ENCODE data around the gene TNFRSF8. TPM values are rescaled to one million over a fixed set of nuclear protein-coding genes. Genes with fewer than 3 reads are reported as not detected.

Gene TNFRSF8
- total RNA-seq, 2 experiments from 2014 or later: 31.1 to 33.2 TPM

DNA sequence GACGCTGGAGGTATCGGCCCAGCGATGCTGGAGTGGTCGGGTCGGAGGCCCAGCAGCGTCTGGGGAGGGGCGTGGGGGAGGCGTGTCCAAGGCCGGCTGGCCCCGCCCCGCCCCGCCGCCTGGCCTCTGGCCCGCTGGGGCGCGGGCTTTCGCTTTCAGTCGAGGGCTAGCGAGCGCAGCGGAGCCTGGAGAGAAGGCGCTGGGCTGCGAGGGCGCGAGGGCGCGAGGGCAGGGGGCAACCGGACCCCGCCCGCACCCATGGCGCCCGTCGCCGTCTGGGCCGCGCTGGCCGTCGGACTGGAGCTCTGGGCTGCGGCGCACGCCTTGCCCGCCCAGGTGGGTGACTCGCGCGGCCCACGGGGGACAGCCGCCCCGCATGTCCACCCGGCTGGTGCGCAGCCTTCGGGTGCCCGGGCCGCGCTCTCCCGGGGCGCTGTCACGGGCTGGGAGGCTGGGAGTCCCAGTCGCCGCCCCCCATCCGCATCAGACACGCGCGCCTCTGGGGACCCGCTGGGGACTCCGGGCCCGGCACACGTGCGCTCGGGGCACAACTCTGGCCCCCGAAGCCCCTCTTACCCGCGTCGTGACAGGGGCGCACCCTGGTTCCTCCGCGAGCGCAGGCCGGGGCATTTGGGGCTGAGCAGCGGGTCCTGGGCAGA is 103.9 kb downstream of the TNFRSF8 start, which contains the start of gene TNFRSF1B:
Gene TNFRSF1B (plus strand): TSS at position 158 of the 659 bp plus-strand sequence. CDS start 101 bp downstream, at position 259.
- peak; percentile 80 for DNase-seq
- intact Hi-C loops (cut with micrococcal nuclease): no loop called here
- Mint-ChIP-seq H3K9me3 (peaks cover 4% of the 10 kb centered on the region), H3K4me3 (peak within 1 kb of the TSS; percentile 98), H3K36me3 (peaks cover 36% of the 10 kb centered on the region), H3K27me3 (no peaks in the 10 kb centered on the region), H3K27ac (peak within 1 kb of the TSS; percentile 97), H3K4me1 (ENCODE audit: low read depth) (peaks cover 66% of the 10 kb centered on the region)
- POLR2A ChIA-PET: interaction anchor here (0.5 to 3.3 kb wide), 5 partner anchors 7 to 41 kb away, joined by 3 to 24 read pairs (median 4); no protein-coding TSS in a partner anchor
- CTCF ChIA-PET: interaction anchor here (1.0 to 1.4 kb wide), 2 partner anchors 10 to 42 kb away, joined by 3 to 9 read pairs; no protein-coding TSS in a partner anchor

- peak overlapping the region; percentile 98 for H3K4me3 Mint-ChIP-seq
- ChIA-PET CTCF (interaction anchor here (1.4 to 2.8 kb wide), 2 partner anchors 41 to 42 kb away, joined by 6 to 23 read pairs; no protein-coding TSS in a partner anchor), POLR2A (interaction anchor here (0.5 to 3.3 kb wide), 8 partner anchors 8 to 42 kb away, joined by 3 to 26 read pairs (median 5); no protein-coding TSS in a partner anchor)
- H3K9me3 Mint-ChIP-seq: peaks cover 4% of the 10 kb centered on the region
- peak overlapping the region; percentile 97 for H3K27ac Mint-ChIP-seq
- intact Hi-C loops (cut with micrococcal nuclease): no loop called here
- H3K4me1 Mint-ChIP-seq (ENCODE audit: low read depth): peaks cover 66% of the 10 kb centered on the region
- no peaks in the 10 kb centered on the region for H3K27me3 Mint-ChIP-seq
- H3K36me3 Mint-ChIP-seq: peaks cover 39% of the 10 kb centered on the region
- peak; percentile 36 for DNase-seq
These were observed 104.7 kb downstream of the TNFRSF8 start for GRCh38 chr1:12167493-12168429.

- DNase-seq: no peak
- CTCF ChIA-PET: interaction anchor here (0.8 to 2.8 kb wide), 6 partner anchors 9 to 52 kb away, joined by 3 to 23 read pairs (median 5); no protein-coding TSS in a partner anchor
- Mint-ChIP-seq H3K27ac (peak overlapping the region; percentile 97), H3K27me3 (no peaks in the 10 kb centered on the region), H3K36me3 (peaks cover 42% of the 10 kb centered on the region), H3K4me1 (ENCODE audit: low read depth) (peaks cover 66% of the 10 kb centered on the region), H3K4me3 (peak overlapping the region; percentile 98), H3K9me3 (peaks cover 4% of the 10 kb centered on the region)
- intact Hi-C loops (cut with micrococcal nuclease): no loop called here
- POLR2A ChIA-PET: interaction anchor here (0.9 to 3.1 kb wide), 10 partner anchors 10 to 259 kb away, joined by 3 to 26 read pairs (median 4); no protein-coding TSS in a partner anchor
These were observed 105.5 kb downstream of the TNFRSF8 start for GRCh38 chr1:12168451-12169160.

DNA sequence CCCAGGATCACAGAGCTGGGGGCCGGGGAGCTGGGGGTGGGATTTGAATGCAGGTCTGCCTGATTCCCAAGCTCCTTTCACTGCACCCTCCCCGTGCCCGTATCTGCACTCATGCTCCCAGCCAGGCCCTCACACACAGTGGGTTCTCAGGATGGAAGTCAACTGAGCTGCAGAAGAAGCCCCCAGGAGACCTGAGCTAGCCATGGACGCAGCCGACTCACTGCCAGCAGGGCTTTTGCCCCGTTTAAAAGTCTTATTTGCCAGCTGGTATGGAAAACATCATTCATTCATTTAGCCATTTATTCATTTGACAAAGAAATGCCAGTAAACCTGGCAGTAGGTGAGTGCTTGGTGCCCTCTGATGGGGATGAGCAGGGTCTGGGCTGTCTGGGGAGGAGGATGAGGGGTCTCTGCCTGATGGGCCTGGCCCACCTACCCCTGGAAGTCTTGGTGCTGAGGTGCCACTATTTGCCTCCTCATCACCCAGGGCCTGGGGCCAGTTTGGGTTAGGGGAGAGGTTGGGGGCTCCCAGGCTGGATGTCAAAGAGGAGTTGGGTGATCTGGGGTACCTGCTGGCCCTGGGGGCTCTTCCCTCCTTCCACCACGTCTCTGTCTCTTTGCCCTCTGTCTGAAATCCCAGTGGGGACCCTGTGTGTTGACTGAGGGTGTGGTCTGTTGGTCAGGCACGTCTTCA is 106.5 kb downstream of the TNFRSF8 start:
- Mint-ChIP-seq H3K4me1 (ENCODE audit: low read depth) (peaks cover 66% of the 10 kb centered on the region), H3K36me3 (peaks cover 44% of the 10 kb centered on the region)

GRCh38 chr1:12170263-12170671 is 107.2 kb downstream of the TNFRSF8 start:
- Mint-ChIP-seq H3K27me3 (no peaks in the 10 kb centered on the region), H3K9me3 (peaks cover 4% of the 10 kb centered on the region), H3K4me3 (peak overlapping the region; percentile 98), H3K27ac (peak overlapping the region; percentile 97), H3K36me3 (peaks cover 44% of the 10 kb centered on the region), H3K4me1 (ENCODE audit: low read depth) (peaks cover 68% of the 10 kb centered on the region)
- ChIA-PET POLR2A (interaction anchor here (0.6 to 2.6 kb wide), 3 partner anchors 8 to 58 kb away, joined by 3 to 26 read pairs (median 9); no protein-coding TSS in a partner anchor), CTCF (interaction anchor here (1.7 to 2.8 kb wide), 2 partner anchors 21 to 45 kb away, joined by 4 to 23 read pairs; no protein-coding TSS in a partner anchor)
- DNase-seq: no peak
- intact Hi-C loops (cut with micrococcal nuclease): loop anchor here (10.0 kb wide), 3 partner anchors 215 to 345 kb away; no protein-coding TSS in a partner anchor

More for the DNA sequence above, 106.5 kb downstream of the TNFRSF8 start:
- H3K9me3 Mint-ChIP-seq: peaks cover 4% of the 10 kb centered on the region
- no peak for DNase-seq
- CTCF ChIA-PET: interaction anchor here (0.8 to 2.8 kb wide), 5 partner anchors 8 to 53 kb away, joined by 3 to 23 read pairs (median 4); no protein-coding TSS in a partner anchor
- H3K27me3 Mint-ChIP-seq: no peaks in the 10 kb centered on the region
- intact Hi-C loops (cut with micrococcal nuclease): loop anchor here (10.0 kb wide), 3 partner anchors 215 to 345 kb away; no protein-coding TSS in a partner anchor
- H3K27ac Mint-ChIP-seq: peak overlapping the region; percentile 97
- peak overlapping the region; percentile 98 for H3K4me3 Mint-ChIP-seq
- POLR2A ChIA-PET: interaction anchor here (0.9 to 2.6 kb wide), 9 partner anchors 9 to 260 kb away, joined by 3 to 26 read pairs (median 4); no protein-coding TSS in a partner anchor

DNA sequence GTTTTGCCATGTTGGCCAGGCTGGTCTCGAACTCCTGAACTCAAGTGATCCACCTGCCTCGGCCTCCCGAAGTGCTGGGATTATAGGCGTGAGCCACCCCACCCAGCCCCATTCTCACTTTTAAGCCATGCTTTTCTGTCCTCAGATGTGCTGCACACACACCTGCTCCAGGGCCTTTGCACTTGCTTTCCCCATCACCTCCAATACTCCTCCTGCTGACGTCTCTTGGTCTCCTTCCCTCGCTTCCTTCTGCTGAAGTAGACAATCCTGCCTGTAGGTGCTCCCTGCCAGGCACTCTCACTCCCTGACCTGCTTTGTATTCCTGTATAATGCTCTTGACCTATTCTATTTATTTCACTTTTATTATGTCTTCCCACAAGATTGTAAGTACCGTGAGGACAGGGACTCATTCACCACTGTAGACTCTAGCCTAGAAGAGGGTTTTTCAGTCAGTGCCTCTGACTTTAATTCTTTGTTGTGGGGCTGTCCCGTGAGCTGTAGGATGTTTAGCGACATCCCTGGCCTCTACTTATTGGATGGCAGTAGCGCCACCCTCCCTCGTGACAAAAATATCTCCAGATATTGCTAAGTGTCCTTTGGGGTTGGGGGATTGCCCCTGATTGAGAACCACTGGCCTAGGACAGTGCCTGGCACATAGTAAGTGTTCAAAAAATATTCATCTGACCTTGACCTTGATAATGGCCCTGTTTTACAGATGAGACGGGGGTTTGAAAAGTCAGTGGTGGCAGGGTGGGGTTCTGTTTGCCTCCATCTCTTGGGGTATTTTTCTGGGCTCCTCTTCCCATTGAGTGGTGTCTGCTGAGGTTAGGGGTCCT is 108.3 kb downstream of the TNFRSF8 start:
- H3K9me3 Mint-ChIP-seq: peaks cover 4% of the 10 kb centered on the region
- H3K4me3 Mint-ChIP-seq: peak overlapping the region; percentile 77
- peak overlapping the region; percentile 94 for H3K27ac Mint-ChIP-seq
- H3K4me1 Mint-ChIP-seq (ENCODE audit: low read depth): peaks cover 74% of the 10 kb centered on the region
- intact Hi-C loops (cut with micrococcal nuclease): loop anchor here (1.0 to 10.0 kb wide), 4 partner anchors 8 to 343 kb away; no protein-coding TSS in a partner anchor
- DNase-seq: peak; percentile 70
- ChIA-PET CTCF (interaction anchor here (0.6 to 2.5 kb wide), 2 partner anchors 40 to 47 kb away, joined by 3 to 13 read pairs; no protein-coding TSS in a partner anchor), POLR2A (interaction anchor here (0.7 to 2.6 kb wide), 3 partner anchors 9 to 46 kb away, joined by 3 to 10 read pairs (median 5); no protein-coding TSS in a partner anchor)
- H3K36me3 Mint-ChIP-seq: peaks cover 48% of the 10 kb centered on the region
- H3K27me3 Mint-ChIP-seq: no peaks in the 10 kb centered on the region

DNA sequence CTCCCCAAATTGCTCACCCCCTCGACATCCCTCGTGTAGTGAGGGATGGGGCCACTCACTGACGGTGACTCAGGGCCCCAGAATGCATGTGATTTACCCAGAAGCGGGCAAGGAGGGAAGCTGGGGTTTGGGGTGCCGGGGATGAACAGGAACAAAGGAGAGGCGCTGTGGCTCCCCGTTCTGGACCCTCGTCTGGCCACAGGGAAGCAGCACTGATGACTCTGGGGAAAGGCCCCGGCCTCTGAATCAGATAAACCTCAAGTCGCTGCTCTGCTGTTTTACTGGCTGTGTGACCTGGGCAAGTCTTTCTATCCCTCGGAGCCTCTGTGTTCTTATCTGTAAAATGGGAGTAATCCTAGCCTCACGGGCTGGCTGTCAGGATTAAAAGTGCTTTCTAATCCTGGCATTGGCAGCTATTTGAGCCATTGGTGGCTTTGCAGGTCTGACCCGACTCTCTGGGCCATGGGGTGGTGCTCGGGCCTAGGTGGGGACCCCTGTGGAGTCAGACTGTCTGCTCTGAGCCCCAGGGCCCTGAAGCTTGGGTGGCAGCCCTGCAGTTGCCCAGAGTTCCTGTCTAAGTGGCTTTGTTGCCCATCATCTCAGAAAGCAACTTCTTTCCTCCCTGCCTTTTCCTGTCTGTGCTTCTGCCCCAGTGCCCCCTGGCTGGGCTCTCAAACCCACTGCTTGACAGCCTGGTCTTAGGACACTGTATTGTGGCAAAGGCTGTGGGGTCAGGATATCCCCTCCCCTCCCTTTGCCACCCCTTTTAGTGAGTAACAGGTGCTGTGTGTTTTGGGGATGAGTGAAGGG is 109.1 kb downstream of the TNFRSF8 start:
- DNase-seq: peak; percentile 69
- Mint-ChIP-seq H3K9me3 (peaks cover 4% of the 10 kb centered on the region), H3K4me3 (peak overlapping the region; percentile 77), H3K27me3 (no peaks in the 10 kb centered on the region), H3K36me3 (peaks cover 48% of the 10 kb centered on the region), H3K27ac (peak overlapping the region; percentile 94), H3K4me1 (ENCODE audit: low read depth) (peaks cover 78% of the 10 kb centered on the region)
- intact Hi-C loops (cut with micrococcal nuclease): loop anchor here (10.0 kb wide), 3 partner anchors 213 to 343 kb away; no protein-coding TSS in a partner anchor
- POLR2A ChIA-PET: interaction anchor here (0.7 to 2.6 kb wide), 3 partner anchors 10 to 46 kb away, joined by 3 to 10 read pairs (median 5); no protein-coding TSS in a partner anchor
- CTCF ChIA-PET: interaction anchor here (0.6 to 2.5 kb wide), 2 partner anchors 39 to 47 kb away, joined by 3 to 13 read pairs; no protein-coding TSS in a partner anchor

- peak overlapping the region; percentile 94 for H3K27ac Mint-ChIP-seq
- POLR2A ChIA-PET: interaction anchor here (1.3 to 2.6 kb wide), 2 partner anchors 10 to 11 kb away, joined by 3 to 10 read pairs; no protein-coding TSS in a partner anchor
- no peaks in the 10 kb centered on the region for H3K27me3 Mint-ChIP-seq
- CTCF ChIA-PET: interaction anchor here (0.7 to 2.5 kb wide), 2 partner anchors 35 to 48 kb away, joined by 4 to 13 read pairs; no protein-coding TSS in a partner anchor
- H3K4me1 Mint-ChIP-seq (ENCODE audit: low read depth): peaks cover 87% of the 10 kb centered on the region
- peaks cover 40% of the 10 kb centered on the region for H3K36me3 Mint-ChIP-seq
- DNase-seq: no peak
- peak overlapping the region; percentile 77 for H3K4me3 Mint-ChIP-seq
- intact Hi-C loops (cut with micrococcal nuclease): loop anchor here (10.0 kb wide), 3 partner anchors 212 to 342 kb away; no protein-coding TSS in a partner anchor
- H3K9me3 Mint-ChIP-seq: peaks cover 4% of the 10 kb centered on the region
These were observed 110.0 kb downstream of the TNFRSF8 start for GRCh38 chr1:12173041-12173509.
